T-helper 9 cell (primary cell): Measurements from ENCODE around the gene FAM3C.
"Not testable (repeated sequence)": the region's sequence is repeated elsewhere in the genome, so short reads cannot be mapped to it uniquely, and the experiment has no call there.

Experiments used
- DNase-seq: peaks from one replicate; pipeline ENCODE4 v3.0.0-alpha.2; 2020
- total RNA-seq, 2 donors: gene quantifications; one replicate each; lab custom pipeline; 2026; lab: John Stamatoyannopoulos, UW

The FAM3C gene, protein sequence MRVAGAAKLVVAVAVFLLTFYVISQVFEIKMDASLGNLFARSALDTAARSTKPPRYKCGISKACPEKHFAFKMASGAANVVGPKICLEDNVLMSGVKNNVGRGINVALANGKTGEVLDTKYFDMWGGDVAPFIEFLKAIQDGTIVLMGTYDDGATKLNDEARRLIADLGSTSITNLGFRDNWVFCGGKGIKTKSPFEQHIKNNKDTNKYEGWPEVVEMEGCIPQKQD
- total RNA-seq, result 6.3 to 11.3 reads per million in 2 donors

DNA sequence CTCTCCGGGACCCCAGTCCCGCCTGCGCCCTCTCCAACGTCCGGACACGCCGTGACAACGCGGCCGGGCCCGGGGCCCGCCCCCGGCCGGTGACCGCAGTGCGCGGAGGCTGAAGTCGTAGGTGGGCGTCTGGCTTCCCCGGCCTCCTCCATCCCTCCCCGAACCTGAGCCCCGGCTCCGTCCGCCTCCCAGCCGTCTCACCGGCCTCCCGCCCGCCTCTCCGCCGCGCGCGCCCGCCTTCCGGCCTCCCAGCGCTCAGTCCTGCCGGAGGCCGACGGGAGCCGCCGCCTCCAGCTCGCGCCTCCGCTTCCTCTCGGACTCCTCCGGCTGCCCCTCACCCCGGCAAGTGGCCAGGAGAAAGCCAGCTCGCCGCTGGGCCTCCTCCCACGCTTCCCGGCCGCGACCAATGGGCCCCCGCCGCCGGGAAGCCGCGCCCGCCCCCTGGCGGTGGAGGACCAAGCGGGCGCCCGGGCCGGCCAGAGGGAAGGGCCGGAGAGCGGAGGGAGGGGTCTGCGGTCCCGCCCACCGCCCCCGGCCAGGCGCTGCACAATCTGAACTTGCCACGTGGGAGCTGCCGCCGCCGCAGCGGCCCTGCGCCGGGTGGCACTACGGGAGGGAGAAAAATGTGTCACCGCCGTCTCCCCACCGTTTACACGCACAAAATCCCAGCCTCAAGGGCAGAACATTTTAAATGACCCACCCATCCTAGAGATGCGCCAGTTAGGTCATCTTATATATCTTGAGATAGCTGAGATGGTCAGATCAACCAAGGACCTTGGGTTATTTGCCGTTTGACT, at the start of gene FAM3C:
FAM3C (minus strand) TSS at position 348 of the 797 bp plus-strand sequence. CDS start 13,339 bp downstream, outside the sequence.
- peak; percentile 73 for DNase-seq

DNA sequence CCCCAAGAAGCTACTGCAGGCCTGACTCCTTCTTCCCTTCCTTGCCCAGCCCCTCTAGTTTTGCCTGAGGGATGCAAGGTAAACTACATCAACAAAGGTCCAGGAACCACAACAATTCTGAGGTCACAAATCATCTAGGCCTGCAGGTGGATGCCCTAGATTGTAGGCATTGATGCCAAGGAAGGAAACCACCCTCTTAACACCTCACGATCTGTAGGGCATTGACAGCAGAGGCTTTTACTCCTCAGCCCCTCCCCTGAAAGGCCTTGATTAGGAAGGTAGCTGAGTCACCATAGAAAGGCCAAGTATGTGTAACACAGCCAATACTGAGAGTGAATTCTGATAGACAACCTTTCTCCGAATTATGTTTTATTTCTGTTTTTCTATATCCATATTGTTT, 46.7 kb upstream of the FAM3C start:
- DNase-seq, result peak; percentile 8

DNA sequence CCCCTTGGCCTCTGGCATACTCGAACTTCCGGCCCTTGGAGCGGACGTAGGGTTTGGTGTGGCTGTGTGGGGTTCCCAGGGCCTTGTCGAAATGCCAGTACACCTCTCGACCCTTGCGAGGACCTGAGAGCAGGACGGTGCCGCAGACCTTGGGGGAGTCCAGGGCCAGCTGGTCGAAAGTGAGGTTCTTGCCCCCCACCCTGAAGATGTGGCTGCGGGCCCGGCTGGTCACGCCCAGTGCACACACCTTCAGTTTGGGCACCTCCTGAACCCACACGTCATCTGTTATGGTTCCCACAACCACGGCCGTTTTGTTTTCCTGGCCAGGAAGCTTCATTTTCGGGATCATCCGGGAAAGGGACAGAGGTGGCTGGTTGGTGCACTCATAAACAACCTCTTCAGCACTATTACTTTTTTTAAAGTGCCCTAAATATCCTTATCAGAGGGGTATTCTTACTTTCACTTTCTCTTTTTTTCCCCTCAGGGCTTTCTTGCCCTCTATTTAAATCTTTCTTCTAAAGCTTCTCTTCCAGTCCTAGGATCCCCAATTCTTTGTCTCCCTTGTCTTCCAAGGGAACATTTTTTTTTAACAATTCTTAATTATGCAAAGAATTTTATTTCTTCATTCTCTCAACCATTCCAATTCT, 44.9 kb upstream of the FAM3C start:
- DNase-seq, result no peak

DNA sequence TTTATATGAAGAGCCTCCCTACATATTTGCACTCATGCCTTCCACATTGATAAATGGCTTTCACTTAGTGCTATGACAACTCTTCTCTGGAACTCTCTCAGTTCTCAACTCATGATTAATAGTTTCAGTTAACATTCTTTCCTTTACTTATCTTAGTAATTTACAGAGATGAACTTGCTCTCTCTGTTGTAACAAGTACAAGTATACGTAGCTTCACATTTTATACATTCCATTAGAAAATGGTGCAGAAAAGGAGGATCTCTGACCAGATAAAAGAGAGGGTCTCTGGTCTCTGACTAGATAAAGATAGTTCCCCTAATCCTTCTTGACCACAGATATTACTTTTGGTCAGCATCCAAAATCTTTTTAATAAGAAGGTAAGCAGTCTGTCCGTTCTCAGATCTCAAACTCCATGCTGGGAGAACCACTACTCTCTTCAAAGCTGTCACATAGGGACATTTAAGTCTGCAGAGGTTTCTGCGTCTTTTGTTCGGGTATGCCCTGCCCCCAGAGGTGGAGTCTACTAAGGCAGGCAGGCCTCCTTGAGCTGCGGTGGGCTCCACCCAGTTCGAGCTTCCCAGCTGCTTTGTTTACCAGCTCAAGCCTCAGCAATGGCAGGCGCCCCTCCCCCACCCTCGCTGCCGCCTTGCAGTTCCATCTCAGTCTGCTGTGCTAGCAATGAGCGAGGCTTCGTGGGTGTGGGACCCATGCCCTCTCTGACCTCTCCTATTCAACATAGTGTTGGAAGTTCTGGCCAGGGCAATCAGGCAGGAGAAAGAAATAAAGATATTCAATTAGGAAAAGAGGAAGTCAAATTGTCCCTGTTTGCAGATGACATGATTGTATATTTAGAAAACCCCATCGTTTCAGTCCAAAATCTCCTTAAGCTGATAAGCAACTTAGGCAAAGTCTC, 42.2 kb upstream of the FAM3C start:
- peak; percentile 56 for DNase-seq

DNA sequence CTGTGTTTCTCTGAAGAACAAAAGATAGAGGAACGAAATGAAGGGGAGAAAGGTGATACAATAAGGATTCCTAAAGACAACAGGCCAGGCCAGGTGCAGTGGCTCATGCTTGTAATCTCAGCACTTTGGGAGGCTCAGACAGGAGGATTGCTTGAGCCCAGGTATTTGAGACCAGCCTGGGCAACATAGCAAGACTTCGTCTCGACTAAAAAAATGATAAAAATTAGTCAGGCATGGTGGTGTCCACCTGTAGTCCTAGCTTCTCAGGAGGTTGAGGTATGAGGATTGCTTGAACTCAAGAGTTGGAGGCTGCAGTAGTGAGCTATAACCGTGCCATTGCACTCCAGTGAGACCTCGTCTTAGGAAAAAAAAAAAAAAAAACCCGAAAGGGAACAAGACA, 41.4 kb upstream of the FAM3C start:
- DNase-seq, result no peak

DNA sequence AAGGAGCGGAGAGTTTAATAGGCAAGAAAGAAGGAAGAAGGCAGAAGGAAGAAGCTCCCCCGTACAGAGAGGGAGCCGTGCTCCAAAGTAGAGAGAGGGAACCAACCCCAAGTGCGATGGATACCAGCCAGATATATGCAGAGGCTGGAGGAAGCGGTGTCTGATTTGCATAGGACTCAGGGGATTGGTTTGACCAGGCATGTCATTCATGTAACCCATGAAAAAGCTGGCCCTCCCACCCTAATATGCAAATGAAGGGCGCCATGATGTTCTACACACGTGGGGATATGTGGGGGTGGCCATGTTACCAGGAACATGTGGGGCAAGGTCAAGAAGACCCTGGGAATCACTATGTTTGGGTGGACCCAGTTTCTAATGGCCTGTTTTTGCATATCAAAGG, 40.6 kb upstream of the FAM3C start:
- DNase-seq, result no peak

DNA sequence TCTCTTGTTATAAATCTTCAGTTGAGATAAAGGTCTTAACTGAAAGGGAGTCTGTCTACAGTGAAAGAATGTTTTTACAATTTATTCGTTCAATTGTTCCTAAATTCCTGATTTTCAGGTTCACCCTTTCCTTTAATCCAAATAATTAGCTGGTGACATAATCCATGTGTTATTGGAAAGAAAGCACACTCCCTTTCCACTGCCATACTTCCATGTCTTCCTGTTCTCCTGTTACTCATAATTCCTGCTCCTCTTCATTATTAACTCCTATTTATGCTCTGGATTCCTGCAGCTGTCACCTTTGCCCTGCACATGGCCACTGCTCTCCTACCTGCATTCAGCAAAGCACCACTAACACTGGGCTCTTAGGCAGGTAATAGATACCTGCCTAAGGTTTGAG, 40.0 kb upstream of the FAM3C start:
- no peak for DNase-seq

DNA sequence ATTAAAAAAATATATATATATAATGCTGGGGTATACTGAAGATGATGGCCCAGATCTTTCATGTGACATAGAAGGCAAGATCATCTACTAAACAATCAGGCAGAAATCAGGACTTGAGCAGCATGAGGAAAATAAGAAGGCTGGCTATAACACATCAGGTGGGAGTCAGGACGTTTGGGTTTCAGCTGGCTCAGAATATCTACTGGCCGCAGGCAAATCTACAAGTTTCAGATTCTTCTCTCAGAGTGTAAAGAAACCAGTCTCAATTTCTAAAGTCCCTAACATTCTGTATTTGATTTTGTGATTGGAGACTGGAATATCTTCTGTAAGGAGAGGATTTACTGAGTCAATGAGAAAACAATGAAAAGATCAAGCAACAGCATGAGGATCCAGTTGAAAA, 37.7 kb upstream of the FAM3C start:
- DNase-seq, result no peak

DNA sequence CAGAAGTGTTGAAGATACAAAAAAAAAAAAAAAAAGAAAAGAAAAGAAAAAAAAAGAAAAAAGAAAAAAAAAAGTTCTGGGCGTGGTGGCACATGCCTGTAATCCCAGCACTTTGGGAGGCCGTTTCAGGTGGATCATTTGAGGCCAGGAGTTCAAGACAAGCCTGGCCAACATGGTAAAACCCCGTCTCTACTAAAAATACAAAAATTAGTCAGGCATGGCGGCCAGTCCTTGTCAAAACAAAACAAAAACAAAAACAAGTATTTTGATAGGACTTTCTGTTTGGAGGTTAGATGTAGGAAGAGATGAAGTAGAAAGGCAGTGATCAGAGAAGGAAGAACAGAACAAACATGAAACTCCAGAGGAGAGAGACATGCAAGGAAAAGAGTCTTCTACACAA, 36.4 kb upstream of the FAM3C start:
- not testable (repeated sequence) for DNase-seq

DNA sequence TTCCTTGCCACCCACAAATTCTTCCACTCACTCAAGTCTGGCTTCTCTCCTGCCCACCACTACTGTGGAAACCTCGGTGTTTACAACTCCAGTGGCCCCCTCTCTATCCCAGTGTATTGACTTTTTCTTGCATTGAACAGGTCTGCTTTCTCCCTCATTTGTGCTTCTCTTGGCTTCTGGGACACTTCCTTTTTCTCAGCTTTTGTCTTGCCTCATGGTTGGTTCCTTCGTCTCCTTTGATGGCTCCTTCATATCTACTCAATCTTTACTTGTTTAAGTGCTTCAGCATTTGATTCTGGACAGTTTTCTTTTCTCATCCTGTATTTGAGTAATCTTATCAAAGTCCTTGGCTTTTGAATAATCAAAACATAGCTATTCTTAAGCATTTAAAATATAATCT, 35.9 kb upstream of the FAM3C start:
- no peak for DNase-seq

DNA sequence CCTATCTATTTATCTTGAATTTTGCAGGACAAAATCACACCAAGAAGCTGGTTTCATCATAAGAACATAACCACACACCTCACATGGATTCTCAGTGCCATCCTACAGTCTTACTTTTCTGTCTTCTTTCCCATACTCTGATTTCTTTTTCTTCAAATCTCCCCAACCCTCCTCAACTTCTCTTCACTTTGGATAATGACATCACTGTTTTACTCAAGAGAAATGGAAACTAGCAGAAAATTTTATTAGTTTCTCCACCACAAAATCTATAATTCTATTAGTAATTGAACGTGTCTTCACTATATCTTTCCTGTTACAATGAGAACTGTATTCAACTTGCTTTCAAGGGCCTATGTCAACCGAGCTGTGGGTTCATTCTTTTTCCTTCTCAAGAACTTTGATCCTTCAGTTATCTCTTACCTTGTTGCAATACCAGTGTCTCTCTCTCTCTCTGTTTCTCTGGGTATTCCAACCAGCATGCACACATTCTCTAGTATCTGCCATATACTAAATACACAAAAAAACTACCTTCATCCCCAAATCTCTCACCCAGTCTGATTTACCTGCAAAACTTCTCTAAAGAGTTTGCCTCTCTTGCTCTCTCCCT, 35.4 kb upstream of the FAM3C start:
- DNase-seq, result no peak

DNA sequence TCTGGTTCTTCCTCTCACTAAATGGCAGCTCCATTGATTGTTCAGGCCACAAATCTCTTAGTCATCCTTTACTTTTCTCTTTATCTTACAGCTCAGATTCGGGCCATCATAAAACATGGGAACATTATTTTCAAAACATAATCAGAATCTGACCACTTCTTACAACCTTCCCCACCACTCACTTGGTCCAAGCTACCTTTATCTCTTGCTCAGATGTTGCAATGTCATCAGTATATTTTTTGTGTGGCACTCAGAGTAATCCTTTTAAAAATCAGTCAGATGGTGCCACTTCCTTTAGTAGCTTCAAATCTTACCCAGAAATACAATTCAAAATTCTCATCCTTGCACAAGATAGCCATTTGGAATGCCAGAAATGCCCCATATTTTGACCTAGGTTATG, 34.5 kb upstream of the FAM3C start:
- DNase-seq, result no peak

DNA sequence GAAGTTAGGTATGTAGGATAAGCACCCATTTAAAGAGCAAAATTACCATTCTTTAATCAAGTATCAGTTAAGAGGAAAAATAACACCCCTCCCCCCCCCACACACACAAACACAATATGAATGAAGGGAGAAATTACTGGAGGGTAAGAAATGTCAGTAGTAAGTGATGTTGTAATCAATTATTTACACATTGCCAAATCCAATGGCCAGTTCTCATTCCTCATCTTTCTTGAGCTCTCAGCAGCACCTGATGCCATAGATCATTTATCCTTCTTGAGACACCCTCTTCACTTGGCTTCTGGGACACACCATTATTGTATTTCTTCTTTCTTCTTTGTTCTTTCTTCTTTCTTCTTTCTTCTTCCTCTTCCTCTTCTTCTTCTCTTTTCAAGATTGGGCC, 33.7 kb upstream of the FAM3C start:
- DNase-seq, result no peak

DNA sequence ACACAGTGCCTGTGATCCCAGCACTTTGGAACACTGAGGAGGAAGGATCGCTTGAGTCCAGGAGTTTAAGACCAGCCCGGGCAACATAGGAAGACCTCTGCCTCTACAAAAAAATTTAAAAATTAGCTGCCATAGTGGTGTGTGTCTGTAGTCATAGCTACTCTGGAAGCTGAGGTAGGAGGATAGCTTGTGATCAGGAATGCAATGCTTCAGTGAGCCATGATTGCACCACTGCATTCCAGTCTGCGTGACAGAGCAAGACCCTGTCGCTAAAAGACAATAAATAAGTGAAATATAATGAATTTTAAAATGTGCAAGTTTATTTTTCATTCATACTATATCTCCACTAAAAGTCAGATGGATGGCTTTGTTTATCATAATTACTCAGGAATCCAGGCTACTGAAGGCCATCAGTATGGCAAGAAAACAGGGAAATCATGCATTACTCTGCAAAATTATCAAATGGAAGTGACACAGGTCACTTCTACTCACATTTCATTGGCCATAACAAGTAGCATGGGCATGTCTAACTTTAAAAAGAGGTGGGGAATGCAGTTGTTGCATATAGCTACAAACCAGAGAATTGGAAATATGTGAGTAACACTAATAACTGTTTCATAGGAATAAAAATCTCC, 32.9 kb upstream of the FAM3C start:
- no peak for DNase-seq

DNA sequence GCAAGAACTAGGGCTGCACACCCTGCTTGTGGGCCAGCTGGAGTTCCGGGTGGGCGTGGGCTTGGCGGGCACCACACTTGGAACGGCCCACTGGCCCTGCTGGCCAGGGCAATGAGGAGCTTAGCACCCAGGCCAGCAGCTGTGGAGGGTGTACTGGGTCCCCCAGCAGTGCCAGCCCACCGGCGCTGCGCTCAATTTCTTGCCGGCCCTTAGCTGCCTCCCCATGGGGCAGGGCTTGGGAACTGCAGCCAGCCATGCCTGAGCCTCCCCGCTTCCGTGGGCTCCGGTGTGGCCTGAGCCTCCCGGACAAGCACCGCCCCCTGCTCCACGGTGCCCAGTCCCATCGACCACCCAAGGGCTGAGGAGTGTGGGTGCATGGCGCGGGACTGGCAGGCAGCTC, 25.6 kb upstream of the FAM3C start:
- not testable (repeated sequence) for DNase-seq

DNA sequence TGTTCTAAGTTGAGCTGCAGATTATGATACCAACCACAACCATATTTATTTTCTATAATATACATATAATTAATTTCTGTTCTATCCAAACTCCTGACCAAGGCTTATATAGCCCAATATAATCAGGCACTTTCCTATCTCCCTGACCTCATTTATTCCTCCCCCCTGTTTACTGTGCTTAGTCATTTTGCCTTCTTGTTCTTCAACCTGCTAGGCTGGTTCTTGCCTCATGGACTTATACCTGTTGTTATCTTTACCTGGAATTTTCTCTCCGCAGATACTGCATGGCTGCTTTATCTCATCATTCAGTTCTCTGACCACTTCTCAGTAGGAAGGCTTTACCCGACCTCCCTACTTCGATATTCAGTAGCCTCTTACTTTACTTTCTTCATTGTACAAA, 24.9 kb upstream of the FAM3C start:
- DNase-seq, result no peak

DNA sequence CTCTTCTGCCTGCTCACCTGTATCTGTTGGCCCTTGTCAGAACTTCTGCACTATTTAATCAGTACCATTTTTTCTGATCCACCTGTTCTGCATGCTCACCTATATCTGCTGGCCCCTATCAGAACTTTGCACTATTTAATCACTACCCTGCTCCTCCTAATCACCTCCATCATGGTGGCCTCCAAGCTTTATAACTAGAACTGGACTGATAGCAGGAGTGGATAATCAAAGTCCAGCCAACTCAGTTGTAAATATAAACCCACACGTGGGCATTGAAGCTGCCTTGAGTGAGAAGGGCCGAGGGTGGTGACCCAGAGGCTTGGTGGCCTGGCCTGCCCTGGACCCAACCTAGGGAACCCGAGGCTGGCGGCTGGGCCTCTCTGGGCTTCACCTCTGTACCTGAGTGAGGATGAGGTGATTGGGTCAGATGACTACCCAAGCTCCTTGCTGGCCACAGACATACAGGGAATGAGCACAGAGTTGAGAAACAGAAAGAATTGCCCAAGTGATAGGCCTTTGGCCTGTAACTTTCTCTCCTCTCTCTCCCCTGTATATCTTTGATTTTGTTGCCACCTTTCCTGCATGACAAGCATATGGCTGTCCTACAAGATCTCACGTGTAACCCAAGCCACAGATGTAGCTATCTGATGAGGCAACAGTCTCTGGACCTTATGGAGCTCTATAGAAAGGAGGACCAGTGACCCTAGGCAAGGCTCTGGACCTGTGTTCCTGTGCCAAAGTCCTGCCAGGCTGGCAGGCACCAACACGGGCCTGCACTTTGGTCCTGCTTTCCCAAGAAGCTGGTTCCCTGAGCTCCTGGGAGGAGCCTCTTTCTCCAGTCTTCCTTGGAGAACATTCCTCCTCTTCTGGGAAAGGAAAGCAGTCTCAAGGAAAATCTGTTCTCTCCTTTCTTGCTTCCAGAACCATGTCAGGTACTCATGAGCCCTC, 23.4 kb upstream of the FAM3C start:
- DNase-seq, result no peak

DNA sequence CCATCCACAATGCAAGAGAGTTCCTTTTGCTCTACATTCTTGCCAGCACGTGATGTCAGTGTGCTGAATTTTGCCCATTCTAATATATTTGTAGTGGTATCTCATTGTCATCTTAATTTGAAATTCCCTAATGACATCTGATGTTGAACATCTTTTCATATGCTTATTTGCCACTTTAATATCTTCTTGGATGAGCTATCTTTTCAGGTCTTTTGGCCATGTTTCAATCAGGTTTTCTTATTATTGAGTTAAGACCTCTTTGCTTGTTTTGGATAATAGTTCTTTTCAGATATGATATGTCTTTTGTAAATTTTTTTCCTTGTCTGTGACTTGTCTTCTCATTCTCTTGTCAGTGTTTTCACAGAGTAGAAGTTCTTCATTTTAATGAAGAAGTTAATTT, 20.4 kb upstream of the FAM3C start:
- DNase-seq, result no peak

DNA sequence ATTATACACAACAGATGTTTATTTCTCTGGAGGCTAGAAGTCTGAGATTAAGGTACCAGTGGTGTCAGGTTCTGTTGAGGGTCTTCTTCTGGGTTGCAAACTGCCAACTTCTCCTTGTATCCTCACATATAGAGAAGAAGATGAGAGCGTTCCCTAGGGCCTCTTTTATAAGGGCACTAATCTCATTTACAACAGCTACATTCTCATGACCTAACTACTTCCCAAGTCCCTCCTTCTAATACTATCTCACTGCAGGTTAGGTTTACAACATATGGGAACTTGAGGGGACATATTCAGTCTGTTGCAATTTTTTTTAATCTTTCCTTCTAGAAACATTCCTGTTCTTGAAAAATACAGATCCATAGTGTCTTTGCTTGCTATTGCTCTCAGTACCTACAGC, 18.3 kb upstream of the FAM3C start:
- DNase-seq, result no peak

DNA sequence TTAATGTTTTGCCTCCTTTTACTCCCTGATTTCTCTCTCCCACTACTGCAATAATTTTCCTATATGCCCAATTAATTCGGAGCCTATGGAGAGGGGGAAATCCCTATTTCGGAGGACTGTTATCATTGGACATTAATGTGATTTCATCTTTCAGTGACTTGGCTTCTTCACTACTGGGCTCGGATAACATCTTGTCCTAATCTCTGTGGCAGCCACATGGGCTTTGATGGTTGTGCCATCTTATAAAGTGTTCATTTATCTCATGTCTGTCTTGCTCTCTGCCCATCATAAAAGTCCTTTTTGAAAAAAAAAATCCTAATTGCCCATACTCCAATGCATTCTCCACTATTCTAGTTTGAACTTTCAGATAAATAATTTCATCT, 15.5 kb upstream of the FAM3C start:
- no peak for DNase-seq
